Colon (tissue), 2 donors: Measurements from ENCODE around the gene ARFRP1.
"Not testable (repeated sequence)": the region's sequence is repeated elsewhere in the genome, so short reads cannot be mapped to it uniquely, and the experiment has no call there.

ENCODE experiments used
- FAIRE-seq: peaks from 2 replicates; lab custom pipeline; 2012; peaks lifted over from hg19 to GRCh38; lab: Jason Lieb, UNC
- donor health status: control.
- donor health status: control.

Gene ARFRP1

GRCh38 chr20:63675681-63676368 lies 32.0 kb downstream of the ARFRP1 start:
- no peak for FAIRE-seq

DNA sequence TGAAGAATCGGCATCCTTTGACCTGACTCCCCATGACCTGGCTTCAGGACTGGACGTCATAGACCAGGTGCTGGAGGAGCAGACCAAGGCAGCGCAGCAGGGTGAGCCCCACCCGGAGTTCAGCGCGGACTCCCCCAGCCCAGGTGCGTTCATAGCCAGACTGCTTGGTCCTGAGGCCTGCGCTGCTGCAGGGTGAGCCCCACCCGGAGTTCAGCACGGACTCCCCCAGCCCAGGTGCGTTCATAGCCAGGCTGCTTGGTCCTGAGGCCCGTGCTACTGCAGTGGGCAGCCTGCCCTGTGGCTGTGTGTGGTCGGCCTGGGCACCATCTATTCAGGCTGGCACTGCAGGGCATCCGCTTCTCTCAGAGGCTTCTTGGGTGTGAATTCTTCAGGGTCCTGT lies 33.8 kb downstream of the ARFRP1 start:
- no peak for FAIRE-seq

DNA sequence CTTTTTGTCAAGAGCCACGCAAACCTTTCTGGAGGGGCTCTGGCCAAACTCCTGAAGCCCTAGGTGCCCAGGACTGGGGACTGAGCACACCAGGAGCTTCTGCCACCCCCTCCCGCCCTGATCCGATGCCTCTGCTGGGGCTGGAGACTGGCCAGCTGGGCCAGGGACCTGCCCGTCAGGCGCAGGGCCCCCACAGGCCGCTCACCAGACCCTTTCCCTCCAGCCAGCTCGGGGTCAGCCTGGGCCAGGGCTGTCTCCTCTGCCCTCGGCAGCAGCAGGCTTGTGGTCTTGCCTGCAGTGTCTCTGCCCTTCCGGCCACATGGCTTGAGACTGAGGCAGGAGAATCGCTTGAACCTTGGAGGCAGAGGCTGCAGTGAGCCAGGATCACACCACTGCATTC lies 35.1 kb downstream of the ARFRP1 start:
- FAIRE-seq, result no peak

GRCh38 chr20:63671695-63672094 lies 36.1 kb downstream of the ARFRP1 start:
- not testable (repeated sequence) for FAIRE-seq

DNA sequence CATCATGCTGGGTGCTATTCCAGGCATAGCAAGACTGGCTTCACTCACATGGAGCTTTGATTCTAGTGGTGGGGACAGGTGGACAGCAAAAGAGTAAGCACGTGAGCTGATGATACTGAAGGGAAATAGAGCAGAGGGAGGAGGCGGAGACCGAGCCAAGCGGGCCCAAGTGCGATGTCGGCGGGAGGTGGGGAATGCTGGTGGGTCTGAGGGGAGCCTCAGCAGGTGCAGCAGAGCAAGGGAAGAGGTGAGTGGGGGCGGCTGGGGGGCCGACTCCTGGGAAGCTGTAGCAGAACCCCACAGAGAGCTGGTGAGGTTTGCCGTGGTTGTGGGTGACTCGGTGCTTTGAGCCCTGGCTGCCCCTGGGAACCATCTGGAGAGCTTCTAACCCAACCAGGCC lies 39.4 kb downstream of the ARFRP1 start:
- FAIRE-seq, result no peak

DNA sequence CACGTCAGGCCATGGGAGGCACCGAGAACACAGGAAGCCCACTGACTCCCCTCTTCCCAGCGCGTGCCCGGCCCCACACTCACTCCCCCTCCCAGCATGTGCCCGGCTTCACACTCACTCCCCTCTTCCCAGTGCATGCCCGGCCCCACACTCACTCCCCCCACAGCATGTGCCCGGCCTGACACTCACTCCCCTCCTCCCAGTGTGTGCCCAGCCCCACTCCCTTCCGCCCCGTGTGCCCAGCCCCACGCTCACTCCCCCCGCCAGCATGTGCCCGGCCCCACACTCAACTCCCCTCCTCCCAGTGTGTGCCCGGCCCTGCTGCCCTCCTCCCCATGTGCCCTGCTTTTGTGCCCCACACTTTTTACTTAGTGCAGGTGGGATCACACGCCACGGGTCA lies 39.9 kb downstream of the ARFRP1 start:
- no peak for FAIRE-seq

- FAIRE-seq, result no peak
Measured at GRCh38 chr20:63665708-63666107, 42.1 kb downstream of the ARFRP1 start.

DNA sequence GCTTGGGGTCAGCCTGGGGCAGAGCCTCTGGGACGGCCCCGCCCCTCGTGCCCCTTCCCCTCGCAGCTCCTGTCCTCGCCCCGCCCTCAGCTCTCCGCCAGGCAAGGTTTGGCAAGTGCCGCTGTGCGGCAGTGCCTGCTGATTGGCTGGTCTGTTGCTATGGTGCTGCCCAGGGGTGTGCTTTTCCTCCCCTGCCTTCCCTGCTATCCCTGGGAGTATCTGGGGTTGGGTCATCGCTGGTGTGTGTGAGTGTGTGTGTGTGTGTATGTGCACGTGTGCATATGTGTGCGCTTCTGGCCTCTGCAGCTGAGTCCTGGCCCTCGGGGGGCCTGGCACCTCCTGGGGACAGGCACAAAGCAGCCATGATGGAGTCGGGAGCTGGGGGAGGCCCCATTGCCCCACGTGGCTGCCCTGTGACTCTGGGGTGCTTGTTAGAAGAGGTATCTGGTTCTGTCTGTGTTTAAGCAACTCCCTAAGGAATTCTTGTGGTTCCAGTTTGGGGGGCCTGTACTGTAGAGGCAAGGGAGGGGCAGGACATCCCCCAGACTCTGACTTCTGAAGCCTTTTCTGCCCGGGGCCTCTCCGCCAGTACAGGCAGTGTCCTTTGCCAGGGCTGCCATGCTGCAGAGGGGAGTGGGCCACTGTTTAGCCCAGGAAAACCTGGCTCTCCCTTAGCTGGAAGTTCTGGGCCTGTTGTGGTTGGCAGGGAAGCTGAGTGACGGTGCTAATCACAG lies 42.7 kb downstream of the ARFRP1 start:
- no peak for FAIRE-seq

GRCh38 chr20:63664143-63664851 lies 43.5 kb downstream of the ARFRP1 start:
- no peak for FAIRE-seq

GRCh38 chr20:63663332-63664066 lies 44.3 kb downstream of the ARFRP1 start:
- FAIRE-seq, result no peak

- FAIRE-seq, result no peak
Measured at GRCh38 chr20:63662813-63663189, 45.0 kb downstream of the ARFRP1 start.

- FAIRE-seq, result no peak
Measured at GRCh38 chr20:63661959-63662812, 45.6 kb downstream of the ARFRP1 start.

DNA sequence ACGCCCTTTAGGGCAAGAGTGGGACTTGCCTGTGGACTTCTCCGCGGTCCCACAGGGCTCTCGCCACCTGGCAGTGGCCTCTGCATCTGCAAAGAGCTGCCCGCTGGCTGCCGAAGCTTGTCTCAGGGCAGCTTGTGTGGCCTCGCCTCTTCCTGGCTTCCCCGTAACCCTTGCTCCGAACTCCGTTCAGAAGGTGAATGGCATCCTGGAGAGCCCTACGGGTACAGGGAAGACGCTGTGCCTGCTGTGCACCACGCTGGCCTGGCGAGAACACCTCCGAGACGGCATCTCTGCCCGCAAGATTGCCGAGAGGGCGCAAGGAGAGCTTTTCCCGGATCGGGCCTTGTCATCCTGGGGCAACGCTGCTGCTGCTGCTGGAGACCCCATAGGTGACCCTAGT lies 46.7 kb downstream of the ARFRP1 start:
- FAIRE-seq, result no peak

DNA sequence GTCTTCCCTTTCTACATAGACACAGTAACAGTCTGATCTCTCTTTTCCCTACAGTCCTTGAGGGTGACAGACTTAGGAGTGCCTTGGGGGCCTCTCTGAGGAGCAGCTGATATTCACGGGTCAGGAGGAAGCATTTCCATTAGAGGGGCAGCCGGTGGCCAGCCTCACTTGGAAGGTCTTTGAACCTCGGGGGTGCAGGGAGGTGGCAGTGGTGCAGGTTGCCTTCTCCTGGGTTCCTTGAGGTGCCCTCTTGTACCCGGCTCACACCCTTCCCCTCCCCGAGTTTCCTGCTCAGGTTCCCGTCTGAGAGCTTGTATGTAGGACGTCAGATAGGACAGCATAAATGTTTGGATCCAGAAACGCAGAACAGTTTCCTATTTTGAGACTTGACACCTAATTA lies 47.2 kb downstream of the ARFRP1 start:
- FAIRE-seq, result no peak

DNA sequence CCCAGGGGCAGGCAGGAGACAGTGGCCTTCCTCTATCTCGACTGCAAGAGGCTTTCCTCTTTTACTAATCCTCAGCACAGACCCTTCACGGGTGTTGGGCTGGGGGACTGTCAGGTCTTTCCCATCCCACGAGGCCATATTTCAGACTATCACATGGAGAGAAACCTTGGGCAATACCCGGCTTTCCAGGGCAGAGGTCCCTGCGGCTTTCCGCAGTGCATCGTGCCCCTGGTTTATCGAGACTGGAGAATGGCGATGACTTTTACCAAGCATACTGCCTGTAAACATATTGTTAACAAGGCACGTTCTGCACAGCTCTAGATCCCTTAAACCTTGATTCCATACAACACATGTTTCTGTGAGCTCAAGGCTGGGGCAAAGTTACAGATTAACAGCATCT lies 47.6 kb downstream of the ARFRP1 start:
- FAIRE-seq, result not testable (repeated sequence)

DNA sequence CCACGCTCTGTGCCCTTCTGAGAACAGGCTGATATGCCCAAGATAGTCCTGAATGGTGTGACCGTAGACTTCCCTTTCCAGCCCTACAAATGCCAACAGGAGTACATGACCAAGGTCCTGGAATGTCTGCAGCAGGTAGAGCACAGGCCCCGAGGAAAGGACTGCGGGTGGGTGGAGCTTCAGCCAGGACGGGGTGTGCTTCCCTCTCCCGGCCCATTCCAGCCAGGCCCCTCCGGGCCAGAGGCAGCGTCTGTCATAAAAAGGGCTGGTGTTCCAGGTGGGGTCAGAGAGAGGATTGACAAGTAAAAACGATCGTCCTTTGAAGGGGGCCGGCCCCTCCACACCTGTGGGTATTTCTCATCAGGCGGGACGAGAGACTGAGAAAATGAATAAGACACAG lies 48.4 kb downstream of the ARFRP1 start:
- no peak for FAIRE-seq

DNA sequence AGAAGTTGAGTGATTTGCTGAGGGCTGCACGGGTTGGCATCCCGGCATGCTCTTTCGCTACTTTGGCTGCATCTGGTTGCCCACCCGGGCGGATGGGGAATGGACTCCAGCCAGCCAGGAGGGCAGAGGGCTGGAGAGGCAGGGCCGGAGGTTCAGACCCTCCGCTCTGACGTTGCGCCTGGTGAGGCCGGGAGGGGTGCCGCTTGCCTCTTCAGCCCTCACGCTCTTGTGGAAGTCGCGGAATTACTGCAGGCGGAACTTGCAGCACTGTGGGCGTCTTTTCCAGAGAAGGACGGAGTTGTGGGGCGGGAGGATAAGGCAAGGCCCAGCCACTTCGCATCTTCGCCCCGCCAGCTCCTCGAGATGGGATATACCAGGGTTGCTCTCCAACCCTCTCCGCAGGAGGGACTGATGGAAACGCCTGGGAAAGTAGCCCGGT lies 49.0 kb downstream of the ARFRP1 start:
- FAIRE-seq, result no peak

GRCh38 chr20:63657937-63658748 lies 49.6 kb downstream of the ARFRP1 start, which contains the start of gene RTEL1:
TSS of gene RTEL1 (plus strand) at chr20:63658312. CDS start at chr20:63659403, 1,091 bp downstream.
- no peak for FAIRE-seq

GRCh38 chr20:63657260-63657936 lies 50.4 kb downstream of the ARFRP1 start:
- FAIRE-seq, result no peak

GRCh38 chr20:63656451-63656850 lies 51.3 kb downstream of the ARFRP1 start:
- FAIRE-seq, result no peak
